ENCODE data around the gene TIPRL.

DNA sequence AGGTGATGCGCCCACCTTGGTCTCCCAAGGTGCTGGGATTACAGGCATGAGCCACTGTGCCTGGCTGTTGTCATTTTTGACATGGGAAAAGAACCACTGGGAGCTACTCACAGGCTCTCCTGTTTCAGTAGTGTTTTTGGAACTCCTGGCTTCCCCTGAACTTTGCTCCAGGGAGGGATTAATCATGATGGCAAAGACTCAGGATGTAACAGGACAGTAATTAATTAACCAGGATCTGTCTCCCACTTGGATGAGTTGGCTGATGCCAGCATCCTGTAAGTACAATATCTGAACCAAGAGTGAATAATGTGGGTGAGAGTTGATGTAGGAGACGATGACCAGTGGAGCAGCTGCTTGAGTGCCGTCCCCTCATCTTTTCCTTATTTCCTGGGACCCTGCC lies 51.9 kb downstream of the TIPRL start:
- TF ChIP-seq, protein P1, sequence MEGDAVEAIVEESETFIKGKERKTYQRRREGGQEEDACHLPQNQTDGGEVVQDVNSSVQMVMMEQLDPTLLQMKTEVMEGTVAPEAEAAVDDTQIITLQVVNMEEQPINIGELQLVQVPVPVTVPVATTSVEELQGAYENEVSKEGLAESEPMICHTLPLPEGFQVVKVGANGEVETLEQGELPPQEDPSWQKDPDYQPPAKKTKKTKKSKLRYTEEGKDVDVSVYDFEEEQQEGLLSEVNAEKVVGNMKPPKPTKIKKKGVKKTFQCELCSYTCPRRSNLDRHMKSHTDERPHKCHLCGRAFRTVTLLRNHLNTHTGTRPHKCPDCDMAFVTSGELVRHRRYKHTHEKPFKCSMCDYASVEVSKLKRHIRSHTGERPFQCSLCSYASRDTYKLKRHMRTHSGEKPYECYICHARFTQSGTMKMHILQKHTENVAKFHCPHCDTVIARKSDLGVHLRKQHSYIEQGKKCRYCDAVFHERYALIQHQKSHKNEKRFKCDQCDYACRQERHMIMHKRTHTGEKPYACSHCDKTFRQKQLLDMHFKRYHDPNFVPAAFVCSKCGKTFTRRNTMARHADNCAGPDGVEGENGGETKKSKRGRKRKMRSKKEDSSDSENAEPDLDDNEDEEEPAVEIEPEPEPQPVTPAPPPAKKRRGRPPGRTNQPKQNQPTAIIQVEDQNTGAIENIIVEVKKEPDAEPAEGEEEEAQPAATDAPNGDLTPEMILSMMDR (IDR thresholded peaks at IDR 0.05) = no peak
- no peak for TF ChIP-seq POLR2A (IDR thresholded peaks at IDR 0.05)

Measured in heart left ventricle (tissue), 13 donors.